Motor neuron (in vitro differentiated cells): Measurements from ENCODE around the gene HSPH1. TPM values are rescaled to one million over a fixed set of nuclear protein-coding genes. Genes with fewer than 3 reads are reported as not detected.

Experiments
- ATAC-seq, 8 experiments: fragments of 200-7000 bp; cut with Tn5 transposase; replicated peaks in 6 of 8; 2 replicates each; pipeline ENCODE4 v1.8.0; 2021; ENCODE audit warnings: mild to moderate bottlenecking in 8 of 8, moderate library complexity in 8 of 8
- H3K27ac ChIP-seq, 2 donors: fragments of 250-450 bp; sonication (Bioruptor Pico); 2 replicates each; pipeline ENCODE4 v1.9.0; 2021; ENCODE audit warnings: antibody characterized with exemption in 2 of 2, mild to moderate bottlenecking in 2 of 2, moderate library complexity in 1 of 2
- H3K4me1 ChIP-seq, 2 donors: fragments of 250-450 bp; sonication (Bioruptor Pico); replicated peaks in 1 of 2; 2 replicates each; pipeline ENCODE4 v1.6.1; 2021; ENCODE audit warnings: antibody characterized with exemption in 2 of 2, mild to moderate bottlenecking in 2 of 2, moderate library complexity in 1 of 2
- H3K4me3 ChIP-seq, 5 donors: fragments of 250-450 bp; sonication (Bioruptor Pico); 2 replicates each; pipeline ENCODE4 v1.9.0; 2021; ENCODE audit warnings: antibody characterized with exemption in 5 of 5, mild to moderate bottlenecking in 5 of 5, moderate library complexity in 4 of 5
- WGBS, 10 experiments: fragments of 450-650 bp; shearing (Covaris generic); methylation state at CpG; one replicate each; pipeline ENCODE4 v1.0.0; 2022; 5-methylcytosine and 5-hydroxymethylcytosine counted together
- in situ Hi-C, 9 experiments: fragments of 400-800 bp; cut with MboI; loops; one replicate each; pipeline ENCODE4 v1.15.0; 2021; ENCODE audit warnings: low sequenced_read_pairs in 9 of 9, low pct_unique_long_range_greater_than_20kb in 2 of 9; ENCODE audit not compliant: unreplicated experiment in 9 of 9
- total RNA-seq, 8 experiments: library from RNA; unstranded; fragments of 300-600 nt; gene quantifications; 2 replicates each; pipeline versions ENCODE4 v1.2.3 to v1.2.4, GENCODE V29; 2022

HSPH1 gene
- total RNA-seq, 8 experiments from 2014 or later, result 34.9 to 129 (median 89.0) TPM

DNA sequence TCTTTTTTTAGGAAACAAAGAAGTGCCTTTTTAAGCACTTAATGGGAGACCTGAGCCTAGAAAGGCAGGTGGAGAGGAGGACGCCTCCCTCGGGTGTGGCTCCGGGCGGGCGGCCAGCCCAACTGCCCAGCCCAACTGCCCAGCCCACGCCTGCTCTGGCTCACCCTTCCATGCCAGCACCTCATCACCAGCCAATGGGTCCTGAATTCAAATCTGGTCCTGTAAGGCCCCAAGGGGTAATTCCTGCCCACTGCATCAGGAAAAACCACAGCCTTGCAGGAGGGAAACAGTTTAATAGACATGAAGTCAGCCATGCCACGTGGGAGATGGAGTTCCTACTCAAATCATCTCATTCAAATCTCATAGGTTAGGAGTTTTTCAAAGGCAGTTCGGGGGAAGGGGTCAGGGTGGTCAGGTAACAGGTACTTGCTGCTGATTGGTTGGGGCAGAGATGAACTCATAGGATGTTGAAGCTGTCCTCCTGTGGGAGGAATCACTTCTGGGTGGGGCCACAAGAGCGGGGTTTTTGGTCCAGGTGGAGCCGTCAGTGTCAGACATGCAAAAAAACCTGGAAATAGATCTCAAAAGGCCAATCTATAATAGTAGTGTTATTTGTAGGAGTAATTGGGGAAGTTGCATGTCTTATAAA is 64.9 kb downstream of the HSPH1 start:
- Histone ChIP-seq H3K27ac (no peak overlapping the region), H3K4me3 (no peak overlapping the region), H3K4me1 (no peaks in the 10 kb centered on the region)
- in situ Hi-C loops, result no loop called here
- no peak for ATAC-seq
- whole genome bisulfite sequencing, 10 experiments, result 10 to 100% (median 75%) methylated on average over 1 to 9 of the region's 10 CpGs; no CpG with 5 or more reads in 2 of the 10 experiments

DNA sequence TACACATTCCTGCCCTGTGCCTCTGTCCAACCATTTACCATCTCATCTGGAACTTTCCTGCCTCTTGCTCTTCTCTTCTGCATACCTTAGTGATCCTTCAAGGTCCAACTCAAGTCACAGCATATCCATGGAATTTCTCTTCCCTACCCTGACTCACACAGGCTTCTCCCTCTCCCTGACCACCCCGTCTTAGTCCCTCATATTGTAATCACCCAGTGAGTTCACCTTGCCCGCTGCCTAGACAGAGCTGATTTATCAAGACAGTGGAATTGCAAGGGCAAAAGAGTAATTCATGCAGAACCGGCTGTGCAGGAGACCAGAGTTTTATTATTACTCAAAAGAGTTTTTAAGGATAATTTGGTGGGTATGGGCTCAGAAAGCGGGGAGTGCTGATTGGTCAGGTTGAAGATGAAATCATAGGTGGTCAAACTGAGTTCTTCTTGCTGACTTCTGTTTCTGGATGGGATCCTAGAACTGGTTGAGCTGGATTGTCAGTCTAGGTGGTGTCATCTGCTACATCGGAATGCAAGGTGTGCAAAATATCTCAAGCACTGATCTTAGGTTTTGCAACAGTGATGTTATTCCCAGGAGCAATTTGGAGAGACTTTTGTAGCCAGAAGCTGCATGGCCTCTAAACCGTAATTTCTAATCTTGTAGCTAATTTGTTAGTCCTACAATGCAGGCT is 67.2 kb downstream of the HSPH1 start:
- H3K27ac ChIP-seq, result no peak overlapping the region
- WGBS, 10 experiments, result 73 to 100% (median 97%) methylated on average over 2 to 6 of the region's 6 CpGs; no CpG with 5 or more reads in 2 of the 10 experiments
- ATAC-seq, result no peak
- H3K4me3 ChIP-seq, result no peak overlapping the region
- in situ Hi-C loops, result no loop called here
- peaks cover 6% of the 10 kb centered on the region in 2 donors for H3K4me1 ChIP-seq

DNA sequence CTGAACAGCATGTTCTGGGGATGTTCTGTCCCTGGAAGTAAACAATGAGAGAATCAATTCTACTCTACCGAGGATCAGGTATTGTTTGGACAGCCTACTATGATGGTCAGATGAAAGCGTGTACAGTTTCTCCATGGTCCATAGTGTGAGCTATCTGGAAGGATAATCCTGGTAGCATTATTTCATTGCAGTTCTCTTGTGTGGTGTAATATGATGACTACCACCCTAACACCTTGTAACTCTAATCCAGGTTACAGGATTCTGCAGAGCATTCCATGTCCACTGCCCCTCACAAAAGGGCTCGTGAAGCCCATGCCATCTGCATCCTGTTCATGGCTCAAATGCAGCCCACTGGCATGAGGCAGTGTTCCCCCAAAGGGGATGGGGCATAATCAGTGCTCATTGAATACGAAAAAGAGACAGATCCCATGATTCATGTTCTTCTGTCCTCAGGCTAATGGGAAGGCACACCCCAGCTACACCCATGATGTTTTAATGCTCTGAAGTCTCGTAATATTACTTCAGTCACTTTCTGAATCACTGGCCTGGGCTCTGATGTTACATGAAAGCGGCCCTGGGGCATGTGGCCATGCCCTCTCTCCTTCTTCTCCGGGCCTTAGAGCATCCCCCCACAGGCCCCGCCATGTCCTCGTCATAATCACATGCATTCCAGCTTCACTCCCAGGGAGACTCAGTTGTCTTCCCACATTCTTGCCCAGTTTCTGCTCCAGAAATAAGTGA is 68.4 kb downstream of the HSPH1 start:
- ATAC-seq, result peak in 4 of 8 experiments; percentile 37 to 98 (median 87)
- H3K27ac ChIP-seq, result no peak overlapping the region
- peaks cover 6% of the 10 kb centered on the region in 2 donors for H3K4me1 ChIP-seq
- H3K4me3 ChIP-seq, result no peak overlapping the region
- WGBS, 10 experiments, result 24 to 100% (median 80%) methylated on average over 1 to 7 of the region's 9 CpGs; no CpG with 5 or more reads in 2 of the 10 experiments
- in situ Hi-C loops, result no loop called here

DNA sequence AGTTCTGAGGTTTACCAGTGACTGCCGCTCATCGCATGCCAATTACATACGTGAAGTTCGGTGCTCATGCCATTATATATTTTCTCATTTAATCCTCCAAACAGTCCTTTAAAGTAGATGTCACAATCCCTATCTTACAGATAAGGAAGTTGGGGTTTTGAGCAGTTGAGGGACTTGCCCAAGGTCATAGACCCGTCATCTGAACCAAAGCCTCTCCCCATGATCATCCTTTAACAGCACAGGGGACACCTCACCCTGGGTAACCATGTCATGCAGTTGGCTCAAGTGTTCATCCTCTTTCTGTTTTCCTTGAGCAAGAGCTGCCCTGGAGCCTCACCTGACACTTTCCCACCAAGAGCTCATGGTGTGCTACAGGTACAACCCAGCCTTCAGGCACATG is 69.1 kb downstream of the HSPH1 start:
- WGBS, 10 experiments, result 20 to 100% (median 100%) methylated on average over 1 to 4 of the region's 5 CpGs; no CpG with 5 or more reads in 2 of the 10 experiments
- no peak for ATAC-seq

DNA sequence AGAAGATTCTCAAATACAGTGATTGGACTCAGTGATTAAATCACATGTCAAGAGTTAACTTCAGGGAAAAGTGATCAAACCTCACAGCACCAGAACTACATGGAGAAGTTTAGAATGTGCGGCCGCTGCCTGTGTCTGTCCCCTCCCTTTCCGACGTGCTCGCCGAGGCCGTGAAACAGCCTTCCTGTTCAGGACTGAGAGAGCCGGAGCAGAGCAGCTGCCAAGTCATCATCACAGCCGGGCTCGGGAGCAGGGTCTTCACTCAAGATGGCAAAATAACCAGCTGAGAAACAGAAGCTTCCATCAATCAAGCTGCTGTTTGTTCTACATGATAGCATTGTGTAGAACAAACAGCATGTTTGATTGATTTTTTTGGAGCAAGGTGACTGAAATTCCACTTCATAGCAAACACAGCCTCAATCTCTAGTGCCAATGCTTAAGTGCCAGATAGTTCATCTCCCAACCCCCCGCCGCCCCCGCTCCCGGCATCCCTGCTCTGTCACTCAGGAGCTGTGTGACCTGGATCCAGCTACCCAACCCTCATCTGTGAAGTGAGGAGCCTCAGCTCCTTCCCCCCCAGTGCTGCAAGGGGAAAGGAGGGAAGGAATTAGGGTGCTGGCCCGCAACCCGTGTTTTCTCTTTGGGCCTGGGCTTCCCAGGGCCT is 70.6 kb downstream of the HSPH1 start:
- Histone ChIP-seq H3K4me1 (peaks cover 6% of the 10 kb centered on the region in 2 donors), H3K4me3 (no peak overlapping the region), H3K27ac (no peak overlapping the region)
- in situ Hi-C loops, result no loop called here
- peak in 6 of 8 experiments; percentile 7 to 79 (median 64) for ATAC-seq
- 8 to 100% (median 47%) methylated on average over 1 to 10 of the region's 16 CpGs; no CpG with 5 or more reads in 4 of the 10 experiments for WGBS, 10 experiments

More for the DNA sequence above, 69.1 kb downstream of the HSPH1 start:
- Histone ChIP-seq H3K4me1 (peaks cover 6% of the 10 kb centered on the region in 2 donors), H3K27ac (no peak overlapping the region), H3K4me3 (no peak overlapping the region)
- in situ Hi-C loops, result no loop called here

DNA sequence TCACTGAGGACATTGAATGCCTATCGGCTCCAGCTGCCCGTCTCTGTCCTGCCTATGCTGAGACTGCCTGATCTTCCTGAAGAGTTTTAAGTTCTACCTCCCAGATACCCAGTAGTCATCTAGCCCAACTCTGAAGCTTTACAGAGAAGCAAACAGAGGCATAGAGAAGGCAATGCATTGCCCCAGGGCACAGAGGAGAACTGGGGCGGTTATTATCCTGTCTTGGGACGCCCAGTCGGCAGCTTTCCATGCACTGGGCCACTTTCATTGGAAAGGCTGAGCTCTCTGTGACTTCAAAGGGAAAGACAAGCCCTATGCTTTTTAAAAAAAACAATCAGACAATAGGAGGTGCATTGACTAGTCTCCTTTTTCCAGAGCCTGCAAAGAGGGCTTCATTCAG is 71.6 kb downstream of the HSPH1 start:
- no peak overlapping the region for H3K4me3 ChIP-seq
- ATAC-seq, result no peak
- H3K4me1 ChIP-seq, result peaks cover 6% of the 10 kb centered on the region in 2 donors
- in situ Hi-C loops, result no loop called here
- WGBS, 10 experiments, result 70 to 100% (median 90%) methylated on average over 1 to 3 of the region's 5 CpGs; no CpG with 5 or more reads in 5 of the 10 experiments
- H3K27ac ChIP-seq, result no peak overlapping the region

DNA sequence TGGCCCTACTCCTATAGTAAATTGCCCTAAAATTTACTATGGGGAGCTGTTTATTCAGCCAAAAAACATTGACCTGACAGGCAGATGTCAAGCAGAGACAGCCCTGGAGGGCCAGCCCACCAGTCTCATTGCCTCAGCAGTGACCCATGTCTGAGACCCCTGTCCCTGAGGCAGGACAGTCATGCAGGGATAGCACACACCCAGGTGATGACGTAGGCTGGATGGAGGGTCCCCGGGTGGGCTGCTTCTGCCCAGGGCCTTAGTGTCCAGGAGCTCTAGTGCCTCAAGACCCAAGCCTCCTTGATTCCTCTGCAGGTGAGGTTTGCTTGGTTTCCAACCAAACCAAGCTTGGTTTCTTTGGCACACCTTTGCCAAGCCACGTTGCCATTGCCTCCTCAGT is 72.1 kb downstream of the HSPH1 start:
- in situ Hi-C loops, result no loop called here
- H3K4me1 ChIP-seq, result peaks cover 6% of the 10 kb centered on the region in 2 donors
- H3K4me3 ChIP-seq, result no peak overlapping the region
- H3K27ac ChIP-seq, result no peak overlapping the region
- 14 to 100% (median 70%) methylated on average over 1 to 3 of the region's 3 CpGs; no CpG with 5 or more reads in 4 of the 10 experiments for WGBS, 10 experiments
- no peak for ATAC-seq

DNA sequence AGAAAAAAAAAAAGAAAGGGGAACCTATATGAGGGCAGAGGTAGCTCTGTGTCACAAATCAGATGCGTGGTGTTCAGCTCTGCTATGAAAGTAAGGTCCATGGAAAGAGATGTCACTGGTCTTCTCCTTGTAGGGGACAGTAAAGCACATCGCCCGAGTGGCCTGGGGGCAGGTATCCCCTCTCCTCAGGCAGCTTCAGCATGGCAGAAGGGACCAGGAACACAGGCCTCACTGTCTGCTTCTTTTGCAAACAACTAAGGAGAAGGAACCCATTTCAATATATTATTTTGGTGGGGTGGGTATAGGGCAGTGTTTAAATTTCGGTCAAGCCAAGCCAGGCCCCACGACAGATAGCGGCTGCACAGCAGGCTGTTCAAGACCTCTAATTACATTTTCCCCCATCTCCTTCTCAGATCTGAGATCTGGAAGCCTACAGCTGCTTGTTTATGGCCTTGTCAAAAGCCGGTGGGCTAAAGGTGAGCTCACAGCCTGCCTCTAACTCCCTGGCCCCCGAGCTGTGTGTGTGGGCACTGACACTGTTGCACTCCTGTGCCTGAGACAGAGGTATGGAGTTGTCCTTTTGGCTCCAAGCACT is 72.8 kb downstream of the HSPH1 start:
- in situ Hi-C loops, result no loop called here
- no peak overlapping the region for H3K4me3 ChIP-seq
- ATAC-seq, result no peak
- no peak overlapping the region for H3K27ac ChIP-seq
- peaks cover 6% of the 10 kb centered on the region in 2 donors for H3K4me1 ChIP-seq
- WGBS, 10 experiments, result 70 to 100% (median 90%) methylated on average over 1 to 4 of the region's 8 CpGs; no CpG with 5 or more reads in 3 of the 10 experiments

Other genes with a start within 250 kb of the HSPH1 start
- gene TEX26, start 229.2 kb downstream of the HSPH1 start, total RNA-seq, result 1 to 10 TPM in 2 of 8 experiments, under 1 TPM in 2, not detected in 4; 0.23 to 3.6 (median 1.6) TPM
- gene B3GLCT, start 38.1 kb upstream of the HSPH1 start, total RNA-seq, result 10 to 100 TPM in 2 of 8 experiments, 1 to 10 TPM in 6; 4.1 to 35.7 (median 7.8) TPM